HG03432 (cell line): ENCODE measurements around the gene PTTG1IP2.

ENCODE experiments used
- ATAC-seq: cut with Tn5 transposase; IDR thresholded peaks from one replicate; pipeline ENCODE4 v1.9.1; 2021; ENCODE audit warnings: mild to moderate bottlenecking, moderate library complexity; ENCODE audit not compliant: unreplicated experiment

PTTG1IP2 gene

DNA sequence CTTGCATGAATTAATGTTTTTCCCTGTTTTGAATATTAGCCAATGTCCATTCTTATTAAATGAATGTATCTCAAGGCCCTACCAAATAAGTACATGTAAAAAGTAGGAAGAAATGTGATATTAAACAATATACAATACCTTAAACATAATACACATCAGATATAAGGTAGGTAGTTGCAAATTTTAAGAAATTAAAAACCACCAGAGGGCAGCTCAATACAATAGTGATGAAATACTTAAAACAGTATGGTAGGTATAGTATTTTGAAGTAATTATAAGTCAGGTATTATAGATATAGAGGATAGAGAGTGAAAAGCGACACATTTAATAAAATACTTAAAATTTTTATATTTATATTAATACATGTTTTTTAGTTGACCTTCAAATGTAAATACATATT is 83.1 kb downstream of the PTTG1IP2 start:
- ATAC-seq, result no peak

DNA sequence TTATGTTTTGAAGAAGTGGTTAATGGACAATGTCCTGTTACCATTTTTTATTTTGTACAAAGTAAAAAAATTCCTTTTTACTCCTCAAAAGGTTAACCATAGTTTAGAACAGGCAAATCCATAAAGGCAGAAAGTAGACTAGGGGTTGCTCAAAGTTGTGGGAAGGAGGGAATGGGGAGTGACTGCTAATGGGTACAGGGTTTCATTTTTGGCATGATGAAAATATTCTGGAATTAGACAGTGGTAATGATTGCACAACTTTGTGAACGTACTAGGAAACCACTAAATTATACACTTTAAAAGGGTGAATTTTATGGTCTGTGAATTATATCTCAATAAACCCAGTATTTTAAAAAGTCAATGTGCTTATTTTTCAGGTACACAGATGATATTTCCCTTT is 91.3 kb downstream of the PTTG1IP2 start:
- no peak for ATAC-seq
